Measurements from ENCODE around the gene GALK1. TPM values are rescaled to one million over a fixed set of nuclear protein-coding genes. Genes with fewer than 3 reads are reported as not detected.

Gene GALK1
- total and polyA plus RNA-seq, 4 donors: 23.0 to 70.5 (median 44.0) TPM

DNA sequence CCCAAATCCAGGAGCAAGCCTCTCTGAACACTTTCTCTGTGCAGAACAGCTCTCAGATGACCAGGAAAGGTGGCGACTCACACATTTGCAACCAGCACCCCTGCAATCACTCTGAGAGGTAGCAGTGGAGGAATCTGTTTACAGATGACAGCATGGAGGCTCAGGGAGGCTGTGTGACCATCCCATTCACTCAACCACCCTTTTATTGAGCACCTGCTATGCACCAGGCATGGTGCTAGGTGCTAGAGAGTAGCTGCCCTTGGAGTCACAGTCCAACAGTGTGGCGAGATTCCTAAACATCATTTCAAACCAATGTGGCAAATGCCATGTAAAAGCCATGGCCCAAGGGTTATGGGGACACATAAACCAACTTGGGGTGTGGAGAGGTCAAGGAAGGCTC, 45.3 kb downstream of the GALK1 start:
- Histone ChIP-seq H3K9me3 (ENCODE audit: control insufficient read depth in 4 of 4, insufficient read depth in 3 of 4, low read length in 3 of 4) (no peaks in the 10 kb centered on the region), H3K27me3 (ENCODE audit: control insufficient read depth in 3 of 3, insufficient read depth in 3 of 3, low read length in 2 of 3) (peaks cover 0 to 12% (median 7%) of the 10 kb centered on the region in 3 donors), H3K36me3 (ENCODE audit: control insufficient read depth in 4 of 4, insufficient read depth in 4 of 4, low read length in 4 of 4) (no peaks in the 10 kb centered on the region), H3K27ac (ENCODE audit: low read depth in 1 of 2, low read length in 1 of 2) (no peak overlapping the region), H3K4me1 (ENCODE audit: control insufficient read depth in 5 of 5, insufficient read depth in 5 of 5, low read length in 5 of 5) (peaks cover 0 to 15% (median 0%) of the 10 kb centered on the region in 5 donors), H3K9ac (ENCODE audit: insufficient read depth in 1 of 2, low read length in 2 of 2) (no peak overlapping the region), H3K4me3 (no peak overlapping the region)
- ATAC-seq (ENCODE audit: insufficient read depth, low FRiP score) (no peak), DNase-seq (no peak)
- WGBS, 2 donors: 96 to 97% methylated on average over 2 of the region's 2 CpGs
- TF ChIP-seq, protein P1, sequence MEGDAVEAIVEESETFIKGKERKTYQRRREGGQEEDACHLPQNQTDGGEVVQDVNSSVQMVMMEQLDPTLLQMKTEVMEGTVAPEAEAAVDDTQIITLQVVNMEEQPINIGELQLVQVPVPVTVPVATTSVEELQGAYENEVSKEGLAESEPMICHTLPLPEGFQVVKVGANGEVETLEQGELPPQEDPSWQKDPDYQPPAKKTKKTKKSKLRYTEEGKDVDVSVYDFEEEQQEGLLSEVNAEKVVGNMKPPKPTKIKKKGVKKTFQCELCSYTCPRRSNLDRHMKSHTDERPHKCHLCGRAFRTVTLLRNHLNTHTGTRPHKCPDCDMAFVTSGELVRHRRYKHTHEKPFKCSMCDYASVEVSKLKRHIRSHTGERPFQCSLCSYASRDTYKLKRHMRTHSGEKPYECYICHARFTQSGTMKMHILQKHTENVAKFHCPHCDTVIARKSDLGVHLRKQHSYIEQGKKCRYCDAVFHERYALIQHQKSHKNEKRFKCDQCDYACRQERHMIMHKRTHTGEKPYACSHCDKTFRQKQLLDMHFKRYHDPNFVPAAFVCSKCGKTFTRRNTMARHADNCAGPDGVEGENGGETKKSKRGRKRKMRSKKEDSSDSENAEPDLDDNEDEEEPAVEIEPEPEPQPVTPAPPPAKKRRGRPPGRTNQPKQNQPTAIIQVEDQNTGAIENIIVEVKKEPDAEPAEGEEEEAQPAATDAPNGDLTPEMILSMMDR (IDR thresholded peaks at IDR 0.05; ENCODE audit: control extremely low read depth, extremely low read depth): no peak

DNA sequence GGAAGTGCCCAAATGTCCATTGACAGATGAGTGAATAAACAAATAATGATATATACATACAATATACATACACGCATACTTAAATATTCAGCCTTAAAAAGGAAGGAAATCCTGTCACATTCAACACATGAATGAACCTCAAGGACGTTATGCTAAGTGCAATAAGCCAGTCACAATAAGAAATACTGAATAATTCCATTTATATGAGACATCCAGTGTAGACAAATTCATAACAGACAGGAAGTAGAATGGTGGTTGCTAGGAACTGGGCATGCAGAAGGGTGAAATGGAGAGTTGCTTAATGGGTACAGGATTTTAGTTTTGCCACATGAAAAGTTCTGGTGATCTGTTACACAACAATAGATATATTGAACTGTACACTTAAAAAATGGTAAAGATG, 52.5 kb downstream of the GALK1 start:
- H3K27ac ChIP-seq (ENCODE audit: low read depth in 1 of 2, low read length in 1 of 2): no peak overlapping the region
- H3K9me3 ChIP-seq (ENCODE audit: control insufficient read depth in 4 of 4, insufficient read depth in 3 of 4, low read length in 3 of 4): no peaks in the 10 kb centered on the region
- 38 to 56% methylated on average over 2 of the region's 2 CpGs for WGBS, 2 donors

More for the DNA sequence above, 52.5 kb downstream of the GALK1 start:
- DNase-seq (no peak), ATAC-seq (ENCODE audit: insufficient read depth, low FRiP score) (no peak)
- Histone ChIP-seq H3K9ac (ENCODE audit: insufficient read depth in 1 of 2, low read length in 2 of 2) (no peak overlapping the region), H3K4me1 (ENCODE audit: control insufficient read depth in 5 of 5, insufficient read depth in 5 of 5, low read length in 5 of 5) (peaks cover 0 to 6% (median 0%) of the 10 kb centered on the region in 5 donors), H3K4me3 (no peak overlapping the region), H3K27me3 (ENCODE audit: control insufficient read depth in 3 of 3, insufficient read depth in 3 of 3, low read length in 2 of 3) (peaks cover 0 to 3% (median 0%) of the 10 kb centered on the region in 3 donors), H3K36me3 (ENCODE audit: control insufficient read depth in 4 of 4, insufficient read depth in 4 of 4, low read length in 4 of 4) (peaks cover 0 to 14% (median 0%) of the 10 kb centered on the region in 4 donors)
- TF ChIP-seq, protein P1 (IDR thresholded peaks at IDR 0.05; ENCODE audit: control extremely low read depth, extremely low read depth): no peak

Other genes with a start within 250 kb of the GALK1 start
- gene CASKIN2, start 249.7 kb downstream of the GALK1 start, total RNA-seq: 10 to 100 TPM; 44.1 to 81.5 TPM
- 10 to 100 TPM; 22.3 to 26.1 TPM for gene CASKIN2, start 249.7 kb downstream of the GALK1 start, polyA plus RNA-seq
- gene TSEN54, start 248.7 kb downstream of the GALK1 start, total RNA-seq: 10 to 100 TPM; 18.4 to 22.4 TPM
- gene TSEN54, start 248.7 kb downstream of the GALK1 start, polyA plus RNA-seq: 10 to 100 TPM; 20.9 to 36.5 TPM
- 100 to 1,000 TPM; 103 to 199 TPM for gene LLGL2, start 239.5 kb downstream of the GALK1 start, total RNA-seq
- gene LLGL2, start 239.5 kb downstream of the GALK1 start, polyA plus RNA-seq: 100 to 1,000 TPM in 1 of 2 donors, 10 to 100 TPM in 1; 80.5 to 195 TPM
- 100 to 1,000 TPM; 194 to 197 TPM for gene MYO15B, start 177.4 kb downstream of the GALK1 start, total RNA-seq
- 100 to 1,000 TPM in 1 of 2 donors, 10 to 100 TPM in 1; 84.5 to 141 TPM for gene MYO15B, start 177.4 kb downstream of the GALK1 start, polyA plus RNA-seq
- gene SMIM5, start 131.8 kb downstream of the GALK1 start, total RNA-seq: 1 to 10 TPM; 5.5 to 7.5 TPM
- 1 to 10 TPM; 2.2 to 2.3 TPM for gene SMIM5, start 131.8 kb downstream of the GALK1 start, polyA plus RNA-seq
- gene RECQL5, start 98.0 kb downstream of the GALK1 start, total RNA-seq: 10 to 100 TPM; 31.2 to 32.5 TPM
- gene RECQL5, start 98.0 kb downstream of the GALK1 start, polyA plus RNA-seq: 10 to 100 TPM; 16.4 to 28.5 TPM
- gene SAP30BP, start 97.9 kb downstream of the GALK1 start, total RNA-seq: 10 to 100 TPM; 46.5 to 82.9 TPM
- gene SAP30BP, start 97.9 kb downstream of the GALK1 start, polyA plus RNA-seq: 10 to 100 TPM; 71.9 to 82.8 TPM
- 10 to 100 TPM; 11.1 to 47.8 TPM for gene ITGB4, start 43.7 kb downstream of the GALK1 start, total RNA-seq
- 10 to 100 TPM; 11.4 to 18.1 TPM for gene ITGB4, start 43.7 kb downstream of the GALK1 start, polyA plus RNA-seq
- 10 to 100 TPM; 32.8 to 72.4 TPM for gene UNK, start 19.6 kb upstream of the GALK1 start, total RNA-seq
- gene UNK, start 19.6 kb upstream of the GALK1 start, polyA plus RNA-seq: 10 to 100 TPM; 15.5 to 18.7 TPM
- gene UNC13D, start 79.2 kb upstream of the GALK1 start, total RNA-seq: 100 to 1,000 TPM in 1 of 2 donors, 10 to 100 TPM in 1; 56.6 to 110 TPM
- gene UNC13D, start 79.2 kb upstream of the GALK1 start, polyA plus RNA-seq: 10 to 100 TPM; 61.2 to 85.2 TPM
- gene WBP2, start 90.1 kb upstream of the GALK1 start, total RNA-seq: 100 to 1,000 TPM in 1 of 2 donors, 10 to 100 TPM in 1; 67.2 to 127 TPM
- 100 to 1,000 TPM; 143 to 195 TPM for gene WBP2, start 90.1 kb upstream of the GALK1 start, polyA plus RNA-seq
- gene TRIM47, start 113.4 kb upstream of the GALK1 start, total RNA-seq: 10 to 100 TPM; 23.5 to 78.3 TPM
- 10 to 100 TPM; 22.9 to 32.4 TPM for gene TRIM47, start 113.4 kb upstream of the GALK1 start, polyA plus RNA-seq
- 10 to 100 TPM; 12.7 to 32.9 TPM for gene TRIM65, start 131.8 kb upstream of the GALK1 start, total RNA-seq
- gene TRIM65, start 131.8 kb upstream of the GALK1 start, polyA plus RNA-seq: 10 to 100 TPM; 14.6 to 27.8 TPM
- 100 to 1,000 TPM in 1 of 2 donors, 10 to 100 TPM in 1; 47.8 to 105 TPM for gene MRPL38, start 139.7 kb upstream of the GALK1 start, total RNA-seq
- 10 to 100 TPM; 52.0 to 80.1 TPM for gene MRPL38, start 139.7 kb upstream of the GALK1 start, polyA plus RNA-seq
- gene FBF1, start 175.8 kb upstream of the GALK1 start, total RNA-seq: 10 to 100 TPM; 14.5 to 18.7 TPM
- gene FBF1, start 175.8 kb upstream of the GALK1 start, polyA plus RNA-seq: 10 to 100 TPM in 1 of 2 donors, 1 to 10 TPM in 1; 4.6 to 11.6 TPM
- 10 to 100 TPM; 69.4 to 80.1 TPM for gene ACOX1, start 214.0 kb upstream of the GALK1 start, total RNA-seq
- gene ACOX1, start 214.0 kb upstream of the GALK1 start, polyA plus RNA-seq: 10 to 100 TPM; 19.9 to 22.4 TPM
- gene TEN1, start 214.0 kb upstream of the GALK1 start, total RNA-seq: 10 to 100 TPM; 20.6 to 25.8 TPM
- 10 to 100 TPM; 32.1 to 33.5 TPM for gene TEN1, start 214.0 kb upstream of the GALK1 start, polyA plus RNA-seq
- gene CDK3, start 235.7 kb upstream of the GALK1 start, total RNA-seq: 1 to 10 TPM; 7.8 TPM
- 10 to 100 TPM in 1 of 2 donors, 1 to 10 TPM in 1; 7.3 to 15.7 TPM for gene CDK3, start 235.7 kb upstream of the GALK1 start, polyA plus RNA-seq

All from lung (tissue), 12 donors.